SK-N-SH (cell line): ENCODE data around the gene ANK3. TPM values are rescaled to one million over a fixed set of nuclear protein-coding genes. Genes with fewer than 3 reads are reported as not detected.
A peak's percentile ranks its signal among the peaks of the same experiment; 100 is the strongest.

ENCODE experiments used
- CTCF ChIA-PET: fragments of 300-600, 350-600 bp; formaldehyde crosslinking; extraction: SDS; loops from one replicate; lab custom pipeline; 2021; lab: Yijun Ruan, JAX
- POLR2A ChIA-PET: fragments of 350-600 bp; sonication (Branson Sonifier 250); formaldehyde crosslinking; extraction: SDS; loops from one replicate; lab custom pipeline; 2020; ENCODE audit warnings: antibody characterized with exemption, inconsistent platforms; lab: Yijun Ruan, JAX
- DNase-seq: peaks from one replicate; pipeline ENCODE4 v3.0.0; 2012
- H2AFZ ChIP-seq: fragments of 200-600 bp; sonication (generic); 2 replicates; pipeline ENCODE4 v1.8.1; 2016; ENCODE audit warnings: antibody characterized with exemption, mild to moderate bottlenecking, low read depth
- H3F3A ChIP-seq: fragments of 200-600 bp; sonication (generic); replicated peaks from 2 replicates; pipeline ENCODE3; 2016; ENCODE audit warnings: antibody characterized with exemption, mild to moderate bottlenecking; ENCODE audit not compliant: insufficient read depth
- H3K27ac ChIP-seq, 2 experiments: fragments of 200-500 bp in 1 of 2; fragments of 200-600 bp in 1 of 2; sonication (Bioruptor generic) in 1 of 2; sonication (generic), shearing (Covaris generic) in 1 of 2; 2 replicates each; pipeline versions ENCODE4 v1.5.1 to v1.6.1; 2014 to 2016; ENCODE audit warnings: low read depth in 2 of 2, inconsistent platforms in 1 of 2, low read length in 1 of 2, mild to moderate bottlenecking in 1 of 2, mixed read lengths in 1 of 2
- H3K27me3 ChIP-seq: fragments of 200-600 bp; sonication (generic), shearing (Covaris generic); 2 replicates; pipeline ENCODE4 v1.6.1; 2016; ENCODE audit warnings: mixed run types; ENCODE audit not compliant: insufficient read depth
- H3K36me3 ChIP-seq, 2 experiments: fragments of 200-500 bp in 1 of 2; fragments of 200-600 bp in 1 of 2; sonication (Bioruptor generic) in 1 of 2; sonication (generic) in 1 of 2; replicated peaks in 1 of 2; 2 replicates each; pipeline versions ENCODE3 to v1.5.1; 2014 to 2016; ENCODE audit warnings: low read length in 1 of 2, mild to moderate bottlenecking in 1 of 2; ENCODE audit not compliant: insufficient read depth in 2 of 2, control insufficient read depth in 1 of 2
- H3K4me1 ChIP-seq, 2 experiments: fragments of 200-500 bp in 1 of 2; fragments of 200-600 bp in 1 of 2; sonication (Bioruptor generic) in 1 of 2; sonication (generic), shearing (Covaris generic) in 1 of 2; 2 replicates each; pipeline versions ENCODE4 v1.5.1 to v1.6.1; 2014 to 2016; ENCODE audit warnings: low read depth in 1 of 2, low read length in 1 of 2, mixed run types in 1 of 2; ENCODE audit not compliant: insufficient read depth in 2 of 2, control insufficient read depth in 1 of 2
- H3K4me2 ChIP-seq: fragments of 200-600 bp; sonication (generic), shearing (Covaris generic); 2 replicates; pipeline ENCODE4 v1.6.1; 2017; ENCODE audit warnings: mixed run types
- H3K4me3 ChIP-seq, 2 experiments: fragments of 200-500 bp in 1 of 2; fragments of 200-600 bp in 1 of 2; sonication (Bioruptor generic) in 1 of 2; sonication (generic), shearing (Covaris generic) in 1 of 2; 2 replicates each; pipeline versions ENCODE4 v1.5.1 to v1.8.1; 2014 to 2016; ENCODE audit warnings: low read depth in 2 of 2, inconsistent platforms in 1 of 2, low read length in 1 of 2, mild to moderate bottlenecking in 1 of 2, mixed read lengths in 1 of 2, moderate library complexity in 1 of 2
- H3K79me2 ChIP-seq: fragments of 200-600 bp; sonication (generic); 2 replicates; pipeline ENCODE4 v1.8.1; 2017; ENCODE audit warnings: mild to moderate bottlenecking; ENCODE audit not compliant: insufficient read depth
- H3K9ac ChIP-seq: fragments of 200-600 bp; sonication (generic); 2 replicates; pipeline ENCODE4 v1.6.1; 2017; ENCODE audit warnings: mixed run types
- H3K9me2 ChIP-seq: fragments of 200-600 bp; sonication (generic); 2 replicates; pipeline ENCODE4 v1.6.1; 2017; ENCODE audit warnings: mixed run types
- H3K9me3 ChIP-seq: fragments of 200-600 bp; sonication (generic); 2 replicates; pipeline ENCODE4 v1.6.1; 2017; ENCODE audit warnings: mixed run types, mild to moderate bottlenecking, moderate library complexity
- H4K20me1 ChIP-seq: fragments of 200-600 bp; sonication (generic); 2 replicates; pipeline ENCODE4 v1.6.1; 2017; ENCODE audit warnings: mild to moderate bottlenecking, mixed run types; ENCODE audit not compliant: insufficient read depth
- CHD2 ChIP-seq: fragments of 150-350 bp; IDR thresholded peaks from 2 replicates; pipeline ENCODE4 v1.6.1; 2018; ENCODE audit warnings: low read length; ENCODE audit not compliant: partially characterized antibody
- CTCF ChIP-seq: fragments of 200-600 bp; sonication (generic); IDR thresholded peaks from 2 replicates; pipeline ENCODE4 v1.6.1; 2017; ENCODE audit warnings: antibody characterized with exemption, mild to moderate bottlenecking, moderate library complexity
- ELF1 ChIP-seq: IDR thresholded peaks from 2 replicates; pipeline ENCODE4 v1.4.0; 2012
- EZH2phosphoT487 ChIP-seq: fragments of 200-600 bp; sonication (generic); IDR thresholded peaks from 2 replicates; pipeline ENCODE4 v1.6.1; 2017; ENCODE audit warnings: low read depth, mixed run types, mild to moderate bottlenecking, antibody characterized with exemption, moderate library complexity, borderline replicate concordance
- FOSL2 ChIP-seq: IDR thresholded peaks from 2 replicates; pipeline ENCODE4 v1.4.0; 2012; ENCODE audit warnings: low read depth, mild to moderate bottlenecking, moderate library complexity, borderline replicate concordance
- FOXJ3 ChIP-seq: sonication (generic); formaldehyde crosslinking; IDR thresholded peaks from 2 replicates; pipeline ENCODE4 v1.5.1; 2020; ENCODE audit warnings: mild to moderate bottlenecking, missing genetic modification reagents
- FOXM1 ChIP-seq: IDR thresholded peaks from 2 replicates; pipeline ENCODE4 v1.4.0; 2012; ENCODE audit warnings: low read depth, mild to moderate bottlenecking
- GATA2 ChIP-seq: sonication (generic); formaldehyde crosslinking; IDR thresholded peaks from 2 replicates; pipeline ENCODE4 v1.5.0; 2020; ENCODE audit warnings: mild to moderate bottlenecking, missing genetic modification reagents
- JUND ChIP-seq: IDR thresholded peaks from 2 replicates; pipeline ENCODE4 v1.4.0; 2012
- MAX ChIP-seq: IDR thresholded peaks from 2 replicates; pipeline ENCODE4 v1.4.0; 2012; ENCODE audit warnings: low read depth
- MEF2A ChIP-seq: IDR thresholded peaks from 2 replicates; pipeline ENCODE4 v1.4.0; 2012; ENCODE audit warnings: low read depth, borderline replicate concordance
- NFIC ChIP-seq: IDR thresholded peaks from 2 replicates; pipeline ENCODE4 v1.4.0; 2012; ENCODE audit warnings: borderline replicate concordance
- NRF1 ChIP-seq: IDR thresholded peaks from 2 replicates; pipeline ENCODE4 v1.6.1; 2012; ENCODE audit warnings: low read depth, mild to moderate bottlenecking, low read length
- RCOR1 ChIP-seq: fragments of 150-350 bp; IDR thresholded peaks from 2 replicates; pipeline ENCODE4 v1.6.1; 2017; ENCODE audit warnings: antibody characterized with exemption, low read length
- REST ChIP-seq: IDR thresholded peaks from 2 replicates; pipeline ENCODE4 v1.6.1; 2012; ENCODE audit warnings: mild to moderate bottlenecking, low read depth, low read length, moderate library complexity
- RFX5 ChIP-seq: IDR thresholded peaks from 2 replicates; pipeline ENCODE4 v1.6.1; 2012; ENCODE audit warnings: mild to moderate bottlenecking, improper control_type of control experiment, low read length
- RXRA ChIP-seq: IDR thresholded peaks from 2 replicates; pipeline ENCODE4 v1.4.0; 2012; ENCODE audit warnings: low read depth, mild to moderate bottlenecking, borderline replicate concordance
- SIN3A ChIP-seq: IDR thresholded peaks from 2 replicates; pipeline ENCODE4 v1.6.1; 2012; ENCODE audit warnings: low read depth, mild to moderate bottlenecking, low read length, moderate library complexity, borderline replicate concordance
- TCF12 ChIP-seq: IDR thresholded peaks from 2 replicates; pipeline ENCODE4 v1.4.0; 2012
- USF1 ChIP-seq: IDR thresholded peaks from 2 replicates; pipeline ENCODE4 v1.4.0; 2012; ENCODE audit warnings: low read depth, borderline replicate concordance
- YY1 ChIP-seq: IDR thresholded peaks from 2 replicates; pipeline ENCODE4 v1.4.0; 2012; ENCODE audit warnings: low read depth, mild to moderate bottlenecking
- WGBS: methylation state at CpG from one replicate; pipeline ENCODE4 v1.1.6; 2017; ENCODE audit warnings: low lambda C conversion rate; 5-methylcytosine and 5-hydroxymethylcytosine counted together
- polyA plus RNA-seq, 3 experiments: library from polyadenylated mRNA; depleted of rRNA; stranded (reverse); fragments of >200 nt; gene quantifications; 2 replicates each; pipeline ENCODE4 v1.2.3, GENCODE V29; 2012

Gene ANK3
- polyA plus RNA-seq, 1 of the 3 experiments (the other 2 are of a cell fraction) = 10.0 TPM

- no peaks in the 10 kb centered on the region for H3K9me2 ChIP-seq
- CTCF ChIA-PET = interaction anchor here (1.2 to 1.4 kb wide), 4 partner anchors 11 to 225 kb away, joined by 3 to 6 read pairs (median 4); no protein-coding TSS in a partner anchor
- H3K27me3 ChIP-seq = no peaks in the 10 kb centered on the region
- 86% methylated on average over 3 of the region's 3 CpGs for WGBS
- H2AFZ ChIP-seq = no peak overlapping the region
- H3K4me1 ChIP-seq = peaks cover 3 to 83% of the 10 kb centered on the region in 2 experiments
- H4K20me1 ChIP-seq = no peaks in the 10 kb centered on the region
- no peak for TF ChIP-seq RCOR1
- no peak for TF ChIP-seq JUND
- no peak for TF ChIP-seq RFX5
- TF ChIP-seq TCF12 = 0 out of 2 replicates have a peak, but pooled peaks have one; percentile 9
- no peak for TF ChIP-seq SIN3A
- no peak for TF ChIP-seq GATA2 (CRISPR knock-in tag)
- TF ChIP-seq, all 33 proteins: peak for 1
- Histone ChIP-seq H3K27ac (peak overlapping the region; percentile 89 to 98), H3K4me3 (no peak overlapping the region), H3K79me2 (no peaks in the 10 kb centered on the region), H3K4me2 (peak overlapping the region; percentile 30; the same call in 1 of the 2 replicates), H3K9ac (no peak overlapping the region; the same call in 1 of the 2 replicates), H3K9me3 (no peaks in the 10 kb centered on the region), H3K36me3 (peaks cover 0 to 5% of the 10 kb centered on the region in 2 experiments), H3F3A (peaks cover 84% of the 10 kb centered on the region)
- DNase-seq = no peak
- POLR2A ChIA-PET = no interaction called here
These were observed 38.7 kb upstream of the ANK3 start for GRCh38 chr10:60428387-60428737.

GRCh38 chr10:60427709-60428386, 38.2 kb upstream of the ANK3 start:
- H3K4me2 ChIP-seq = no peak overlapping the region
- no peaks in the 10 kb centered on the region for H3K9me3 ChIP-seq
- ChIA-PET POLR2A (no interaction called here), CTCF (interaction anchor here (1.2 to 1.4 kb wide), 4 partner anchors 11 to 224 kb away, joined by 3 to 6 read pairs (median 4); no protein-coding TSS in a partner anchor)
- no peak overlapping the region; the same call in 1 of the 2 replicates for H3K9ac ChIP-seq
- H3K4me1 ChIP-seq = peaks cover 3 to 79% of the 10 kb centered on the region in 2 experiments
- no peak overlapping the region for H3K4me3 ChIP-seq
- no peaks in the 10 kb centered on the region for H4K20me1 ChIP-seq
- no peaks in the 10 kb centered on the region for H3K79me2 ChIP-seq
- no peaks in the 10 kb centered on the region for H3K27me3 ChIP-seq
- DNase-seq = no peak
- H3K27ac ChIP-seq = peak overlapping the region; percentile 89 to 98
- no peak overlapping the region for H2AFZ ChIP-seq
- WGBS = 94% methylated on average over 3 of the region's 3 CpGs
- peaks cover 0 to 5% of the 10 kb centered on the region in 2 experiments for H3K36me3 ChIP-seq
- no peaks in the 10 kb centered on the region for H3K9me2 ChIP-seq
- peaks cover 82% of the 10 kb centered on the region for H3F3A ChIP-seq
- TF ChIP-seq CTCF (no peak), USF1 (no peak), YY1 (no peak), REST (no peak), GATA2 (CRISPR knock-in tag) (no peak), ELF1 (no peak), FOSL2 (no peak), FOXJ3 (CRISPR knock-in tag) (no peak), EZH2phosphoT487 (no peak), MAX (no peak), RXRA (no peak), NRF1 (no peak), CHD2 (no peak), MEF2A (no peak), RCOR1 (no peak), FOXM1 (no peak), NFIC (no peak)
